Neuronal stem cell (in vitro differentiated cells): Measurements from ENCODE around the gene FUCA2.

Source experiments
- DNase-seq: peaks from one replicate; pipeline ENCODE4 v3.0.0-alpha.2; 2013; ENCODE audit warnings: low spot score
- H2AFZ ChIP-seq: one replicate; pipeline ENCODE4 v1.6.1; 2013; ENCODE audit warnings: mild to moderate bottlenecking, low read length, inconsistent platforms
- H2AK5ac ChIP-seq: 2 replicates; pipeline ENCODE4 v1.6.1; 2013; ENCODE audit warnings: low read depth, mild to moderate bottlenecking, inconsistent platforms, low read length, moderate library complexity, mixed read lengths
- H2BK120ac ChIP-seq: 2 replicates; pipeline ENCODE4 v1.6.1; 2013; ENCODE audit warnings: low read depth, mild to moderate bottlenecking, inconsistent platforms, low read length, moderate library complexity, mixed read lengths
- H2BK12ac ChIP-seq: one replicate; pipeline ENCODE4 v1.6.1; 2013; ENCODE audit warnings: low read length, inconsistent platforms
- H2BK15ac ChIP-seq: 2 replicates; pipeline ENCODE4 v1.6.1; 2013; ENCODE audit warnings: mild to moderate bottlenecking, low read length, inconsistent platforms, mixed read lengths
- H2BK5ac ChIP-seq: one replicate; pipeline ENCODE4 v1.6.1; 2013; ENCODE audit warnings: inconsistent platforms, mild to moderate bottlenecking, low read length, moderate library complexity
- H3K14ac ChIP-seq: one replicate; pipeline ENCODE4 v1.6.1; 2013; ENCODE audit warnings: low read length, inconsistent platforms
- H3K18ac ChIP-seq: 2 replicates; pipeline ENCODE4 v1.6.1; 2013; ENCODE audit warnings: low read length, inconsistent platforms
- H3K23ac ChIP-seq: 2 replicates; pipeline ENCODE4 v1.6.1; 2013; ENCODE audit warnings: low read depth, mild to moderate bottlenecking, mixed read lengths, low read length, inconsistent platforms; ENCODE audit not compliant: poor library complexity
- H3K27ac ChIP-seq: replicated peaks from 3 replicates; pipeline ENCODE4 v1.5.1; 2013; ENCODE audit warnings: low read length, inconsistent platforms
- H3K27me3 ChIP-seq, 3 experiments: 2 replicates each; pipeline ENCODE4 v1.6.1; 2013; ENCODE audit warnings: low read length in 3 of 3, mild to moderate bottlenecking in 2 of 3, inconsistent platforms in 1 of 3, low read depth in 1 of 3, mixed read lengths in 1 of 3, moderate library complexity in 1 of 3; ENCODE audit not compliant: control insufficient read depth in 3 of 3, insufficient read depth in 3 of 3
- H3K36me3 ChIP-seq, 2 donors: replicated peaks in 1 of 2; 2 replicates each; pipeline ENCODE4 v1.6.1; 2013; ENCODE audit warnings: low read length in 2 of 2; ENCODE audit not compliant: control insufficient read depth in 2 of 2, insufficient read depth in 2 of 2
- H3K4ac ChIP-seq: 2 replicates; pipeline ENCODE4 v1.6.1; 2013; ENCODE audit warnings: inconsistent platforms, mild to moderate bottlenecking, low read length, moderate library complexity
- H3K4me1 ChIP-seq, 2 donors: 1 replicate in 1 of 2; 2 replicates in 1 of 2; pipeline ENCODE4 v1.6.1; 2013; ENCODE audit warnings: low read length in 2 of 2, low read depth in 1 of 2; ENCODE audit not compliant: control insufficient read depth in 2 of 2, insufficient read depth in 1 of 2
- H3K4me2 ChIP-seq: one replicate; pipeline ENCODE4 v1.6.1; 2013; ENCODE audit warnings: mild to moderate bottlenecking, low read length, inconsistent platforms; ENCODE audit not compliant: insufficient read depth, poor library complexity, severe bottlenecking
- H3K4me3 ChIP-seq, 2 donors: 2 replicates each; pipeline ENCODE4 v1.5.1; 2013; ENCODE audit warnings: low read length in 2 of 2, mild to moderate bottlenecking in 2 of 2, inconsistent platforms in 1 of 2, moderate library complexity in 1 of 2
- H3K79me1 ChIP-seq: one replicate; pipeline ENCODE4 v1.6.1; 2013; ENCODE audit warnings: low read depth, mild to moderate bottlenecking, inconsistent platforms, low read length, moderate library complexity
- H3K9ac ChIP-seq: one replicate; pipeline ENCODE4 v1.6.1; 2013; ENCODE audit warnings: mild to moderate bottlenecking, low read depth, low read length, inconsistent platforms; ENCODE audit not compliant: poor library complexity
- H3K9me3 ChIP-seq, 2 donors: replicated peaks in 1 of 2; 2 replicates each; pipeline versions ENCODE3 to v1.6.1; 2013; ENCODE audit warnings: low read length in 2 of 2, mild to moderate bottlenecking in 2 of 2, inconsistent platforms in 1 of 2, low read depth in 1 of 2, mixed read lengths in 1 of 2, moderate library complexity in 1 of 2; ENCODE audit not compliant: control insufficient read depth in 2 of 2, insufficient read depth in 1 of 2
- H4K8ac ChIP-seq: one replicate; pipeline ENCODE4 v1.6.1; 2013; ENCODE audit warnings: low read depth, mild to moderate bottlenecking, inconsistent platforms, low read length, moderate library complexity
- H4K91ac ChIP-seq: one replicate; pipeline ENCODE4 v1.6.1; 2013; ENCODE audit warnings: low read length, low read depth, mild to moderate bottlenecking, inconsistent platforms; ENCODE audit not compliant: poor library complexity
- WGBS, 2 donors: extraction: QIAGEN DNeasy Blood & Tissue Kit; methylation state at CpG; one replicate each; pipeline ENCODE4 v1.1.7; 2013; ENCODE audit warnings: missing lambda C conversion rate in 2 of 2, mixed read lengths in 1 of 2; ENCODE audit not compliant: insufficient read length in 2 of 2, insufficient replicate concordance in 1 of 2; ENCODE audit errors: extremely low coverage in 2 of 2; 5-methylcytosine and 5-hydroxymethylcytosine counted together

FUCA2 gene

GRCh38 chr6:143450453-143451371 lies 60.8 kb downstream of the FUCA2 start, which contains the start of the genes ADAT2 and PEX3:
ADAT2 (minus strand) TSS chr6:143450695; CDS start chr6:143450658, 37 bp downstream.
PEX3 (plus strand) TSS chr6:143450805; CDS start chr6:143451043, 238 bp downstream.
- Histone ChIP-seq H2BK15ac (no peak within 1 kb of the TSS), H3K23ac (peak within 1 kb of the TSS; percentile 92), H2BK5ac (no peak within 1 kb of the TSS), H3K4me2 (peak within 1 kb of the TSS; percentile 56), H4K8ac (no peak within 1 kb of the TSS), H3K27ac (peak within 1 kb of the TSS; percentile 35), H3K27me3 (no peaks in the 10 kb centered on the region), H4K91ac (no peak within 1 kb of the TSS), H3K79me1 (peaks cover 3% of the 10 kb centered on the region), H2AFZ (peak within 1 kb of the TSS; percentile 92), H2BK12ac (no peak within 1 kb of the TSS), H2AK5ac (no peak within 1 kb of the TSS), H3K9me3 (no peaks in the 10 kb centered on the region), H3K9ac (peak within 1 kb of the TSS; percentile 89), H3K36me3 (no peaks in the 10 kb centered on the region), H3K14ac (no peak within 1 kb of the TSS), H3K4ac (no peak within 1 kb of the TSS), H2BK120ac (no peak within 1 kb of the TSS), H3K4me3 (peak within 1 kb of the TSS; percentile 79 to 86), H3K18ac (peak within 1 kb of the TSS; percentile 83), H3K4me1 (peaks cover 2 to 7% of the 10 kb centered on the region in 2 donors)
- no CpG with 5 or more reads among the region's 56 CpGs for WGBS, 2 donors
- DNase-seq: peak; percentile 90

DNA sequence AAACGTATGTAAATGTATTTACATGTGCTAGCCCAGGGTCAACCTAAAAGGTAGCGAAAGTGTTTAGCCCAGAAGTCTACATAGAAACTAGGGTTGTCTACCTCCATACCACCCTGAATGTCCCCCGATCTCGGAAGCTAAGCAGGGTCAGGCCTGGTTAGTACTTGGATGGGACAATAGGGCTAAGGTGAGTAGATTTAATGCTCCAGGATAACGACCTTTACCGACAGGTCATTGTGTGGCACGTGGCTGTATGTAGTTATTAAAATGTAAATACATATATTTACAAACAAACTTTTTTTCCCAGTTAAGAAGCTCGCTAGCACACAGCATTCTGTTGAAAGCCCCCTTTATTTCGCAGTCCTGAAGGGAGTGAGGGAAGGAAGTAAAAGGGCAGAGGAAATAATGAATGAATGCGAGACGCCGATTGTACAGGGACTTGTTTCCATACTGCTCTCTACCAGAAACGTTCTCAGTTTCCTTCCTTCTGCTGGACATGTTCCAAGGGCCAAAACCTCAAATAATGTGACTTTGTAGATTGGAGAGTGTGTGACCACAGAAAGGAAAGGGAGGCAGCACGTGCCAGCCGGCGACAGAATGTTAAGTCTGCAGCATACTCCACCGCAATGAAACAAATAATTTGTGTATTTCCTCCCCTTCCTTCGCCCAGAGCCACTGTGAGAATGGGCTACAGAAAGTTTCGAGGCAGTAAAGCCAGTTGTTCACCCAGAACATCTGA lies 61.6 kb downstream of the FUCA2 start:
- Histone ChIP-seq H3K9me3 (no peaks in the 10 kb centered on the region), H2BK120ac (no peak overlapping the region), H3K4me2 (peak overlapping the region; percentile 53), H2BK15ac (no peak overlapping the region), H4K91ac (no peak overlapping the region), H3K4ac (no peak overlapping the region), H2AFZ (peak overlapping the region; percentile 92), H2AK5ac (no peak overlapping the region), H3K9ac (peak overlapping the region; percentile 89), H3K23ac (peak overlapping the region; percentile 92), H3K27ac (no peak overlapping the region), H2BK5ac (no peak overlapping the region), H3K4me1 (peaks cover 2 to 7% of the 10 kb centered on the region in 2 donors), H4K8ac (no peak overlapping the region), H2BK12ac (no peak overlapping the region), H3K36me3 (no peaks in the 10 kb centered on the region), H3K14ac (no peak overlapping the region), H3K4me3 (peak overlapping the region; percentile 79 to 85), H3K18ac (peak overlapping the region; percentile 83), H3K27me3 (no peaks in the 10 kb centered on the region), H3K79me1 (peaks cover 3% of the 10 kb centered on the region)
- peak; percentile 3 for DNase-seq
- no CpG with 5 or more reads among the region's 19 CpGs for WGBS, 2 donors

DNA sequence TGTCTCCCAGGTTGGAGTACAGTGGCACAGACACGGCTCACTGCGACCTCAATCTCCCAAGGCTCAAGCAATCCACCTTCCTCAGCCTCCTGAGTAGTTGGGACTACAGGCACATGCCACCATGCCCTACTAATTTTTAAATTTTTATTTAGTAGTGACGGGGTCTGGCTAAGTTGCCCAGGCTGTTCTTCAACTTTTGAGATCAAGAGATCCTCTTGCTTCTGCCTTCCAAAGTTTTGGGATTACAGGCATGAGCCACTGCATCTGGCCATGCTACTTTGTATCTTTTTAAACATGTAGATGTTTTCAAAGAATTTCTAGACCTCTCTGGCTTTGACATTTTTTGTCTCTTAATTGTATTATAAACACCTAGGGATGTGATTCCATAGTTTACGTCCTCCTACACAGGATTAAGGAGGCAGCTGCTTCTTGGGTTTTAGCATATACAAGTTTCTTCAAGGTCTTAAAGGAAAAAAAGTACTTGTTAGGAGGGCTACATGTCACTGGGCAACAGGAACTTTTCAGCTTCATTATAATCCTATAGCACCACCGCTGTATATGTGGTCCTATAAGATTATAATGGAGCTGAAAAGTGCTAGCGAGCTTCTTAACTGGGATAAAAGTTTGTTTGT lies 62.3 kb downstream of the FUCA2 start:
- H2AK5ac ChIP-seq: no peak overlapping the region
- H3K14ac ChIP-seq: no peak overlapping the region
- H3K9me3 ChIP-seq: no peaks in the 10 kb centered on the region
- peak overlapping the region; percentile 92 for H2AFZ ChIP-seq
- H3K36me3 ChIP-seq: no peaks in the 10 kb centered on the region
- H3K27me3 ChIP-seq: no peaks in the 10 kb centered on the region
- peak overlapping the region; percentile 53 for H3K4me2 ChIP-seq
- no peak overlapping the region for H2BK12ac ChIP-seq
- H3K27ac ChIP-seq: no peak overlapping the region
- no peak for DNase-seq
- peak overlapping the region in 1 of 2 donors; percentile 79 for H3K4me3 ChIP-seq
- H3K79me1 ChIP-seq: peaks cover 3% of the 10 kb centered on the region
- H3K4ac ChIP-seq: no peak overlapping the region
- H4K91ac ChIP-seq: no peak overlapping the region
- peaks cover 2 to 7% of the 10 kb centered on the region in 2 donors for H3K4me1 ChIP-seq
- H3K23ac ChIP-seq: no peak overlapping the region
- H2BK120ac ChIP-seq: no peak overlapping the region
- H3K18ac ChIP-seq: no peak overlapping the region
- H2BK15ac ChIP-seq: no peak overlapping the region
- H2BK5ac ChIP-seq: no peak overlapping the region
- no peak overlapping the region for H4K8ac ChIP-seq
- no CpG with 5 or more reads among the region's 6 CpGs for WGBS, 2 donors
- H3K9ac ChIP-seq: no peak overlapping the region
